Islet precursor cell (in vitro differentiated cells): ENCODE results near the gene LGALS4.
"Not testable (repeated sequence)": the region's sequence is repeated elsewhere in the genome, so short reads cannot be mapped to it uniquely, and the experiment has no call there.

ENCODE experiments used
- DNase-seq: peaks from one replicate; pipeline ENCODE4 v3.0.0-alpha.2; 2018

LGALS4 gene

GRCh38 chr19:38817081-38817480, 4.3 kb upstream of the LGALS4 start:
- no peak for DNase-seq

GRCh38 chr19:38816131-38816750, 3.5 kb upstream of the LGALS4 start:
- no peak for DNase-seq

GRCh38 chr19:38815059-38816001, 2.6 kb upstream of the LGALS4 start:
- DNase-seq = no peak

- DNase-seq = not testable (repeated sequence)
These were observed 1.2 kb upstream of the LGALS4 start for GRCh38 chr19:38813932-38814331.

GRCh38 chr19:38813323-38813722, 578 bp upstream of the LGALS4 start:
- DNase-seq = no peak

GRCh38 chr19:38812009-38812840, 520 bp downstream of the LGALS4 start:
- no peak for DNase-seq

- DNase-seq = no peak
These were observed 3.0 kb downstream of the LGALS4 start for GRCh38 chr19:38809592-38810252.

- DNase-seq = no peak
These were observed 4.0 kb downstream of the LGALS4 start for GRCh38 chr19:38808741-38809140.

- not testable (repeated sequence) for DNase-seq
These were observed 5.2 kb downstream of the LGALS4 start for GRCh38 chr19:38807374-38808098.

GRCh38 chr19:38806371-38806770, 6.4 kb downstream of the LGALS4 start:
- no peak for DNase-seq

- no peak for DNase-seq
These were observed 7.6 kb downstream of the LGALS4 start for GRCh38 chr19:38805180-38805579.

GRCh38 chr19:38803543-38803942, 9.2 kb downstream of the LGALS4 start:
- DNase-seq = no peak

GRCh38 chr19:38801359-38802095, 11.2 kb downstream of the LGALS4 start:
- no peak for DNase-seq

- no peak for DNase-seq
These were observed 12.0 kb downstream of the LGALS4 start for GRCh38 chr19:38800577-38801347.

- no peak for DNase-seq
These were observed 13.6 kb downstream of the LGALS4 start for GRCh38 chr19:38799104-38799503.

- not testable (repeated sequence) for DNase-seq
These were observed 15.0 kb downstream of the LGALS4 start for GRCh38 chr19:38797781-38798180.

GRCh38 chr19:38796154-38796553, 16.6 kb downstream of the LGALS4 start:
- no peak for DNase-seq

- DNase-seq = no peak
These were observed 17.2 kb downstream of the LGALS4 start for GRCh38 chr19:38795549-38795948.

GRCh38 chr19:38793671-38794070, 19.1 kb downstream of the LGALS4 start:
- no peak for DNase-seq

GRCh38 chr19:38793177-38793576, 19.6 kb downstream of the LGALS4 start:
- no peak for DNase-seq
